GM12874 (cell line): Measurements from ENCODE around the gene TNPO3.

Experiments used
- CTCF ChIP-seq: IDR thresholded peaks from 2 replicates; pipeline ENCODE4 v1.5.1; 2011; ENCODE audit warnings: low read depth, mild to moderate bottlenecking, control low read depth, low read length, moderate library complexity; ENCODE audit not compliant: insufficient read depth

The TNPO3 gene

GRCh38 chr7:128963327-128963757 lies 91.6 kb downstream of the TNPO3 start:
- no peak for TF ChIP-seq CTCF

- no peak for TF ChIP-seq CTCF
Measured at GRCh38 chr7:128962899-128963298, 92.0 kb downstream of the TNPO3 start.

GRCh38 chr7:128961030-128961659 lies 93.8 kb downstream of the TNPO3 start:
- no peak for TF ChIP-seq CTCF

- no peak for TF ChIP-seq CTCF
Measured at GRCh38 chr7:128959296-128959695, 95.6 kb downstream of the TNPO3 start.

GRCh38 chr7:128955981-128956380 lies 98.9 kb downstream of the TNPO3 start:
- no peak for TF ChIP-seq CTCF

GRCh38 chr7:128954830-128955802 lies 99.8 kb downstream of the TNPO3 start:
- no peak for TF ChIP-seq CTCF

GRCh38 chr7:128954150-128954549 lies 100.8 kb downstream of the TNPO3 start:
- no peak for TF ChIP-seq CTCF
